ENCODE measurements around the gene MED8.

The MED8 gene

GRCh38 chr1:43334453-43335205 lies 55.0 kb downstream of the MED8 start:
- no peak for DNase-seq (ENCODE audit: low read depth)

All from stimulated activated CD4-positive, alpha-beta T cell treated with anti-CD3 and anti-CD28 coated beads, Interleukin-2, amount 100 ng/mL, for 4 hours (primary cell).